GM19397 (cell line): Measurements from ENCODE around the gene RALGAPA1.
"Not testable (repeated sequence)": the region's sequence is repeated elsewhere in the genome, so short reads cannot be mapped to it uniquely, and the experiment has no call there.

ENCODE experiments used
- ATAC-seq: cut with Tn5 transposase; IDR thresholded peaks from one replicate; pipeline ENCODE4 v1.9.1; 2021; ENCODE audit warnings: mild to moderate bottlenecking, moderate library complexity; ENCODE audit not compliant: unreplicated experiment

Gene RALGAPA1

DNA sequence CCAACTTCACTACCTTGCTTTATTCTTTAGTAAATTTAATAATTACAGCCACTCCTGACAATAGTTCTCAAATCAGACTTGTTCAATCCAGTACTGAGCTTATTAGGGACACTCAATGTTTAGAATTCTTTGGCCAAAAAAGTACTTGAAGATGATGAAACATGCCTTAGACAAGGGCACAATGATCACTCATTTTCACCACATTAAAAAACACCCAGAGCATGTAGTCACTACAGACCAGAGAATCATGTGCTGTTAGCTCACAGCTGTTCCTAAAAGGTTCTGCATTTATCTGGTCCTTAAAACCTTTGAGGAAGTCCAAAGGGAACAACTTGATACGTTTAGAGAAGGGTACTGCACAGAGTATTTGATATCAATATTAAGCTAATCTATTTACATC, 176.4 kb downstream of the RALGAPA1 start:
- no peak for ATAC-seq

DNA sequence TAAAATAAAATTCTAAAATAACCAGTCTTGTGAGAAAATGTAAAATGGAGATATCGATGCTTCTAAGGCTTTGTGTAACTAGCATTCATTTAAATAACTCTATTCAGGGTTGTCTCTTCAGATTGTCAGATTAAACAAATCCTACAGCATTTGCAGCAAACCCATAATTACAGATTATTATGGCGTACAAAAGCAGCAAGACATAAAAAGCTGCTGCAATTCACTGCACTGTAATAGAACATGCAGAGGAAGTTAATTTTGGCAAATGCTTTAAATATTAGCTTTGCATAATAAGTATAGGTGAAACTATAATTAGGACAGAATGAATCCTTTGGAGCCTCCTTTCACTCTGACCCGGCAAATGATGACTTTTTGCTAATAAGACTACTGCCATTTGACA, 176.8 kb downstream of the RALGAPA1 start:
- no peak for ATAC-seq

DNA sequence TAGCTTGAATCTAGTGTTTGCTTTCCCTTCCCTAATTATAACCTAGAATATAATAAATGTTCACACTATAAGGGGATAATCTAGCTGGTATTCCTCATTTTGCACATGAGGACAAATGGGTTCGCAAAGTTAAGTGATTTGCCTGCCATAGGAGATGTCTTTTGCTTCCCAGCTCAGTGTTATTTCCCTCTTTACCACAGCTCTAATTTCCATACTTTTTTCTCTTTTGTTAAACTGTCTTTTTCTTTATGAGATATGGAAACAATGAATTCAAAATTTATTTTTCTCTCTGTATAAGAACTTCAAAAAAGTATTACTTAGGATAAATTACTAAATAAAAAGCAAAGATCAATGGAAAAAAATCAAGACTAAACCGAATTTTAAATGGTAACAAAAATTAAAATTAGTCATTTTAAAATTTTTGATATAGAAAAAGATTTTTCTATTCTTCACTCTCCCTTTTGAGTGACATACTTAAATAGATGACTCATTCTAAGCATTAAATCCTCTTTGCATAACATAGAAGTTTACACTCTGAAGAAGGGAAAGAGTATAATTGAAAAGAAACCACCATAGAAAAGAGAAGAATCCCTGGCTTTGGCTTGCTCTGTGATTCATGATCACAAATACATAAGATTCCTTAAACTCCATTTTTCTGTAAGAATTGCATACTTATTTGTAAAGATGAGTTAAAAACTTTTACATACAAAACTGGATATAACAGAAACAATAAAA, 177.9 kb downstream of the RALGAPA1 start:
- no peak for ATAC-seq

DNA sequence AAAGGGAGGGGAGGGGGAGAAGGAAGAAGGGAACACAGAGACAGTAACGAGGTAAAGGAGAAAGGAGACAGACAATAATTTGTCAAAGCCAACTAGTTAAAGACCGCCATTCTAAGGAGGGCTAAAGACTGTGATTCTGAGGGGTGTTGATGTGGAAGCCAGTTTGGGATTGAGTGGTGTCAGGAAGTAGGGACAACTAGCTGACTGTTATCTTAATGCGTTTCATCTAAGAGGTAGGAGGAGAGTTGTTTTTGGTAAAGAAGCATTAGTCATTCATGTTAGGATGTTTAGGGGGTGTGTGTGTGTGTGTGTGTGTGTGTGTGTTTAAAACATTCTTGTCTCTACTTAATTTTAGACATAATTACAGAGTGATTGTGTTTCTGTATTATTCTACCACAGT, 180.1 kb downstream of the RALGAPA1 start:
- no peak for ATAC-seq

- not testable (repeated sequence) for ATAC-seq
Observed at GRCh38 chr14:35626947-35627346, 182.1 kb downstream of the RALGAPA1 start.

GRCh38 chr14:35621996-35622395, 187.1 kb downstream of the RALGAPA1 start:
- ATAC-seq = not testable (repeated sequence)

DNA sequence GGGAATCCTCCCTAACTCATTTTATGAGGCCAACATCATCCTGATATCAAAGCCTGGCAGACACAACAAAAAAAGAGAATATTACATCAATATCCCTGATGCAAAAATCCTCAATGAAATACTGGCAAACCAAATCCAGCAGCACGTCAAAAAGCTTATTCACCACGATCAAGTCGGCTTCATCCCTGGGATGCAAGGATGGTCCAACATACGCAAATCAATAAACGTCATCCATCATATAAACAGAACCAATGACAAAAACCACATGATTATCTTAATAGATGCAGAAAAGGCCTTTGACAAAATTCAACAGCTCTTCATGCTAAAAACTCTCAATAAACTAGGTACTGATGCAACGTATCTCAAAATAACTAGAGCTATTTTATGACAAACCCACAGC, 189.1 kb downstream of the RALGAPA1 start:
- not testable (repeated sequence) for ATAC-seq

DNA sequence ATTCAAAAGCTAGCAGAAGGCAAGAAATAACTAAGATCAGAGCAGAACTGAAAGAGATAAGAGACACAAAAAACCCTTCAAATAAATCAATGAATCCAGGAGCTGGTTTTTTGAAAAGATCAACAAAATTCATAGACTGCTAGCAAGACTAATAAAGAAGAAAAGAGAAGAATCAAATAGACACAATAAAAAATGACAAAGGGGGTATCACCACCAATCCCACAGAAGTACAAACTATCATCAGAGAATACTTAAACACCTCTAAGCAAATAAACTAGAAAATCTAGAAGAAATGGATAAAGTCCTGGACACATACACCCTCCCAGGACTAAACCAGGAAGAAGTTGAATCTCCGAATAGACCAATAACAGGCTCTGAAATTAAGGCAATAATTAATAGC, 189.6 kb downstream of the RALGAPA1 start:
- ATAC-seq = not testable (repeated sequence)

DNA sequence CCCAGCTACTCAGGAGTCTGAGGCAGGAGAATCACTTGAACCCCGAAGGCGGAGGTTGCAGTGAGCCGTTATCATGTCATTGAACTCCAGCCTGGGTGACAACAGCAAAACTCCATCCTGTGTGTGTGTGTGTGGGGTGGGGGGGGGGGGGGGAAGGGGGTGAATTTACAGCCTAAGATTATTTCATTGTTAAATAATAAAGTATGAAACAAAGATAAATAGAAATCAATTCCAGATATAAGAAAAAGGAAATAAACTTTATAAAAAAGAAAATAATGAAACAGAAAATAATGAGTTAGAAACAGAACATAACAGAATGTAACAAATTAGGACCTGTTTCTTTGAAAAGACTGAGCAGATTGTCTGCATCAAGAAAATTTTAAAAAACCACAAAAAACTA, 191.6 kb downstream of the RALGAPA1 start:
- no peak for ATAC-seq

- ATAC-seq = no peak
Observed at GRCh38 chr14:35607380-35607779, 201.7 kb downstream of the RALGAPA1 start.

GRCh38 chr14:35600253-35600652, 208.8 kb downstream of the RALGAPA1 start:
- no peak for ATAC-seq

DNA sequence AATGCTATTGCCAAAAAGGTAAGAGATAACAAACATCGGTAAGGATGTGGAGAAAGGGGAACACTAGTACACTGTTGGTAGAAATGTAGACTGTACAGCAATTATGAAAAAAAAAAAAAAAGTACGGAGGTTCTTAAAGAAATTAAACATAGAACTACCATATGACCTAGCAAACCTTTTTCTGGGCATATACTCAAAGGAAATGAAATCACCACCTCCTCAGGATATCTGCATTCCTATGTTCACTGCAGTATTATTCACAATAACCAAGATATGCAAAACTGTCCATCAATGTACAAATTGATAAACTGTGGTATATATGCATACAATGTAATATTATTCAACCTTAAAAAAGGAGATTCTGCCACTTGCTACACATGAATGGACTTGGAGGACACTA, 214.5 kb downstream of the RALGAPA1 start:
- no peak for ATAC-seq

DNA sequence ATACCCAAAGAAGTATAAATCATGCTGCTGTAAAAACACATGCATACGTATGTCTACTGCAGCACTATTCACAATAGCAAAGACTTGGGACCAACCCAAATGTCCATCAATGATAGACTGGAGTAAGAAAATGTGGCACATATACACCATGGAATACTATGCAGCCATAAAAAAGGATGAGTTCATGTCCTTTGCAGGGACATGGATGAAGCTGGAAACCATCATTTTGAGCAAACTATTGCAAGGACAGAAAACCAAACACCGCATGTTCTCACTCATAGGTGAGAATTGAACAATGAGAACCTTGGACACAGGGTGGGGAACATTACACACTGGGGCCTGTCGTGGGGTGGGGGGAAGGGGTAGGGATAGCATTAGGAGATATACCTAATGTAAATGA, 221.7 kb downstream of the RALGAPA1 start:
- not testable (repeated sequence) for ATAC-seq

GRCh38 chr14:35578639-35579038, 230.5 kb downstream of the RALGAPA1 start:
- ATAC-seq = no peak

- ATAC-seq = no peak
Observed at GRCh38 chr14:35578135-35578534, 231.0 kb downstream of the RALGAPA1 start.

DNA sequence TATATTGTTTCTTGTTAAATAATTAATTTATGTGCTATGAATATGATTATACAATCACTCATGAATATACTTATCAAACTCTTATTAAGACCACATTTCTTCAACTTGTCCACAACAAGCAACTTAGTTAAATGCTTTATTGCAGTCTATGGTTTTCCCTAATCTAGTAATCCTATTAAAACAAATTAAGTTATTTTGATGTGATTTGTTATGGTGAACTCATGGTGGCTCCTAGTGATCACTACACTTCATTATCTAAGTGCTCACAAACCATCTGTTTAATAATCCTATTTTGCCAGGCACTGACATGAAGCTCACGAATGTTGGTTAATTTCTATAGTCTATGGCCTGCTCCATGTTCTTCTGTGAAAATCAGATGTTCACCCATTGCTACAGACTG, 232.2 kb downstream of the RALGAPA1 start:
- ATAC-seq = no peak

- ATAC-seq = no peak
Observed at GRCh38 chr14:35576260-35576659, 232.8 kb downstream of the RALGAPA1 start.

DNA sequence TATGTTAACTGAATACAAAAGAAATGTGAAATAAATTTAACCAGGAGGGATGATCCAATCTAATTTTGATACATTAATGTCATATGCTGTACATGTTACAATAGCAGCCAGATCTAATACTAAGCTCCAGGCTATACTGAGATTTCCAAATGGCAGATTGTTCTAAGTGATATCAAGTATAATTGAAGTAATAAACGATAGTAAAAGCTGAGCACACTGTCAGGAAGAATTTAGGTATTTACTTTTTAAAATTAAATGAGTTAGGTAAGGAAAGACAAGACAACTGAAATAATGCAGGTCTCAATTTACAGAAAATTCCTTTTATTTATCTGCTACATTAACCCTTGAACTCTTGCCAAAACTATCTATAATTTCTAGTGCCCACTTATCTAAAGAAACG, 235.2 kb downstream of the RALGAPA1 start:
- ATAC-seq = no peak

GRCh38 chr14:35571598-35571997, 237.5 kb downstream of the RALGAPA1 start:
- no peak for ATAC-seq

DNA sequence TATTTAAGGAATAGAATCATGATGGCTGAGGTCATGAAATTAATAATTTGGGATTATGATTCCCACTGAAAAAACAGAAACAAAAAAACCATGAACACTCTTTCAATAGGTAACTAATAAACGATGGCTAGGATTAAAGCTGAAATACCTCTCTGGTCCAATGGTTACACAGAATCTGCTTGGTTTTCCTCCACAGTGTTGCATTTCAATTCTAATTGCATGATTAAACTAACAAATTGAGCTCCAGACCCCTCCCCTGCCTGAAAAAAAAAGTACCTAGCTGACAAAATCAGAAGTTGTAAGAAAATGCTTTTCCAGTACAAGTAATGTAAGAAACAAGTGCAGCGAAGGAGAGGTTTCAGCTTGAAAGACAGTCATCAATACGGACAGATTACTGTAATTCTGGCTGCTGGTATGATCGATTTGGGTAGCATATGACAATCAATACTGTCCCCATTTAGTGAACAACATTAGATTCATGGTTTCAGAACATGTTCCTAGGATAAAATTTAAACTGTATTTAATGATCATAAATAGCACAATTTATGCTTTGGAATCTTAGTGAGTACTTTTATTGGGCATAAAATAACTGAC, 243.1 kb downstream of the RALGAPA1 start:
- no peak for ATAC-seq

- no peak for ATAC-seq
Observed at GRCh38 chr14:35558680-35559079, 250.4 kb downstream of the RALGAPA1 start.

- ATAC-seq = no peak
Observed at GRCh38 chr14:35557221-35557747, 251.8 kb downstream of the RALGAPA1 start.
